Hematopoietic multipotent progenitor cell (in vitro differentiated cells): ENCODE results near the gene DOCK3. TPM values are rescaled to one million over a fixed set of nuclear protein-coding genes. Genes with fewer than 3 reads are reported as not detected.
A peak's percentile ranks its signal among the peaks of the same experiment; 100 is the strongest.
"Not testable (repeated sequence)": the region's sequence is repeated elsewhere in the genome, so short reads cannot be mapped to it uniquely, and the experiment has no call there.

Experiments used
- DNase-seq, 3 donors: peaks; one replicate each; pipeline ENCODE4 v3.0.0-alpha.2; 2011 to 2015; ENCODE audit warnings: low read depth in 2 of 3, low spot score in 2 of 3
- total RNA-seq: library from RNA; depleted of rRNA; stranded (reverse); fragments of >200 nt; gene quantifications from one replicate; pipeline ENCODE4 v1.2.3, GENCODE V29; 2012

Gene DOCK3
- total RNA-seq, 1 donor = 1.3 TPM

GRCh38 chr3:51340989-51341636 lies 666.4 kb downstream of the DOCK3 start:
- no peak for DNase-seq

GRCh38 chr3:51343918-51344687 lies 669.4 kb downstream of the DOCK3 start:
- DNase-seq = no peak

DNA sequence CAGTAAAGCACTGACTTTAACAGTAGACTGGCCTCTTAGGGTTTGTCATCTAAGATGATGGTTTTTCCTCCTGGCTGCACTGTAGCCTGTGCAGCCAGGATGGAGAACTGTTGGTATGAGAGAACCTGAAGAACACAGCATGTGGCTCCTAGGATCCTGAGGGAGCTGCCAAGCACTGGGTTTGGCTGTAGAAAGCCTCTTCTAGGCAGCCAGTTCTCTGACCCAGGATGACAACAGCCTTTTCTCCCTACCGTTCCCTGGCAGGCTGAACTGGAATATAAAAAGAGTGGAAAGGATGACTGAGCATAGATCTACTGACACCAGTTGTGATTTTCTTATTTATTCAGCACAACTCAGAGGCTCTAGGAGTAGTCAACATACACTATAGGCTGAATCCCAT lies 676.0 kb downstream of the DOCK3 start:
- DNase-seq = no peak

- no peak for DNase-seq
These were observed 678.4 kb downstream of the DOCK3 start for GRCh38 chr3:51353131-51353530.

DNA sequence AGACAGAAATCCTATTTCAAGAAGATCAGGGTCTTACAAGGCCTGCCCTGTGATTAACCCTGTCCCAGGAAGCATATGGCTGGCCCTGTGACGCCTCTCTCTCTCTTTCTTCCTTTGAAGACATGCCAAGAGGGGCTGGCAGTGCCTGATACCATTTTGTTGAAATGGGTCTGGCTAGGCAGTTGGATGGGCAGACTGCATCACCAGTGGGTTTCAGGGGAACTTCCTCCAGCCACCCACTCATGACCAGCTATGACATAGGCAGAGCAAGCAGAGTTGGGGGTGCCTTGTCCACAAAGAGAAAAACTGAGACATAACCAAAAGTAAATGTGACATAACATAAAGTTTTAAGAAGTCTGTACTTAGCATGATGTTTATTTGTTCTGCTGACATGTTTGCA lies 679.0 kb downstream of the DOCK3 start:
- peak in 2 of 3 donors; percentile 43 to 84 for DNase-seq

DNA sequence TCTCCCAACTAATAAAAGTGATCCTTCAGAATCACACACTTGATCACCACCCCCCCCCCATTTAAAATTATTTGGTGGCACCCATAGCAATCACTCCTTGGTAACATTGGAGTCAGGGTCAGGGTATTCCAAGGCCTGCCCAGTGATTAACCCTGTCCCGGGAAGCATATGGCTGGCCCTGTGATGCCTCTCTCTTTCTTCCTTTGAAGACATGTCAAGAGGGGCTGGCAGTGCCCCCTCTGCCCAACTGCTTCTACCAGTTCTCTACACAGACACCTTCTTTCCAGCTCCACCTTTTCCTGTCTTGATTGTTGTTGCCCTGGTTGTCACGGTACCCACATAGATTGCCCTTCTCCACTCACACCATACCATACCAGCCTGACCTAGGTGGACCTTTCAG lies 679.4 kb downstream of the DOCK3 start:
- DNase-seq = peak in 1 of 3 donors; percentile 18

DNA sequence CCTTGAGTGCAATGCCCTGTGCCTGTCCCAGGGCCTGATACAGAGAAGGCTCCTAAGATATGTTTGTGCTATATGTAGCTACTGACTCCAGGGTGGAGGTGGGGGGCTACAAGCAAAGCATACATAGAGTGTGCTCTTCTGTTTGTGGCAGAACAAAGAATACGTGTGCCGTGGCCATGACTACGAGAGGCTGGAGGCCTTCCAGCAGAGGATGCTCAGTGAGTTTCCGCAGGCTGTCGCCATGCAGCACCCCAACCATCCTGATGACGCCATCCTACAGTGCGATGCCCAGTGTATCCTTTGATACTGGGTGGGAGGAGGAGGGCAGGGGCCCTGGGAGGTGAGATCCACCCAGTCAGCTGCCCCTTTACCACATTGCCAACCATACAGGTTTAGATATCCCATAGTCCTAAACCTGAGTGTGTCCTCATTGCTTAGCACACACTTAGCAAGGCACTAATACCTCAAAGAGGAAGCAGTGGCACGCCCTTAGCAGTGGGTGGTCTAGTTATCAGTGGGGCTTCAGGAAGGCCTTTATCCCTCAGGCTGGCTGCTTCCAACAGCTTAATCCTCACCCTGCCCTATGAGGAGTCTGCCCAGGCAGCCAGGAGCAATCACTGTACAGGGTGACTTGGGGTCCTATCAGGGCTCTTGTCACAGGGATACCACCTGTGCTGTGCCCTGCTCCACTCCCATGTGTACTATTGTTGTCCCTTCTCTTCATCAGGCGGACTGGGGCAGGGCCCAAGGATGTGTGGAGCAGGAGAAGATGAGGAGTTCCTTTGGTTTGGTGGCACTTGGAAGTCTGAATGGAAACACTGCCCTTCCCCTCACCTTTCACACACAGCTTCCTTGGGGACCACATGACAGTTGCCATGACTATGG lies 680.2 kb downstream of the DOCK3 start:
- DNase-seq = no peak

- no peak for DNase-seq
These were observed 681.3 kb downstream of the DOCK3 start for GRCh38 chr3:51355891-51356578.

GRCh38 chr3:51357856-51358255 lies 683.1 kb downstream of the DOCK3 start:
- DNase-seq = no peak

DNA sequence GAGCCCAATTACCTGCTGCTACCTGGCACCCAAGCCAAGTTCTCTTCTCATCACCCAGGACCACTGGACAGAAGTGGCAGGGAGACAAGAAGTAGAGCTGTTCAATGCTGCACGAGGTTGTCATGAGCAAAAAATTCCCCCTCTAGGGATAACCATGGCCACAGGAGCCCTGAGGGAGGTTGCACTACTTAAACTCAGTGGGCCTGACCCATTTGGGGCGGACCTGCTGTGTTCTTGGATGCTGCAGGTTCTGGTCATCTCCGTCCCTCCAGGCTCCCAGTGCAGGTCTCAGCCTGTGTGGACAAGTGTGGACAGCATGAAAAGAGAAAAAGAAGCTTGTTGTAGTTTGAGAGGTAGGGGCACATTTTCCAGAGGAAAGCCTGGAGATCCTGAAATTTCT lies 684.3 kb downstream of the DOCK3 start:
- no peak for DNase-seq

- no peak for DNase-seq
These were observed 686.1 kb downstream of the DOCK3 start for GRCh38 chr3:51360806-51361205.

- no peak for DNase-seq
These were observed 687.0 kb downstream of the DOCK3 start for GRCh38 chr3:51361746-51362145.

GRCh38 chr3:51362476-51362875 lies 687.7 kb downstream of the DOCK3 start:
- no peak for DNase-seq

DNA sequence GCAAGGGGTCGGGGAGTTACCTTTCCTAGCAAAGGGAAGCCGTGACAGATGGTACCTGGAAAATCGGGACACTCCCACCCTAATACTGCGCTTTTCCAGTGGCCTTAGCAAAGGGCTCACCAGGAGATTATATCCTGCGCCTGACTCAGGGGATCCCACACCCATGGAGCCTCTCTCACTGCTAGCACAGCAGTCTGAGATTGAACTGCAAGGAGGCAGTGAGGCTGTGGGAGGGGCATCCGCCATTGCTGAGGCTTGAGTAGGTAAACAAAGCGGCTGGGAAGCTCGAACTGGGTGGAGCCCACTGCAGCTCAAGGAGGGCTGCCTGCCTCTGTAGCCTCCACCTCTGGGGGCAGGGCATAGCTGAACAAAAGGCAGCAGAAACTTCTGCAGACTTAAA lies 693.5 kb downstream of the DOCK3 start:
- not testable (repeated sequence) for DNase-seq

GRCh38 chr3:51371943-51372557 lies 697.3 kb downstream of the DOCK3 start:
- DNase-seq = peak in 2 of 3 donors; percentile 61 to 87

DNA sequence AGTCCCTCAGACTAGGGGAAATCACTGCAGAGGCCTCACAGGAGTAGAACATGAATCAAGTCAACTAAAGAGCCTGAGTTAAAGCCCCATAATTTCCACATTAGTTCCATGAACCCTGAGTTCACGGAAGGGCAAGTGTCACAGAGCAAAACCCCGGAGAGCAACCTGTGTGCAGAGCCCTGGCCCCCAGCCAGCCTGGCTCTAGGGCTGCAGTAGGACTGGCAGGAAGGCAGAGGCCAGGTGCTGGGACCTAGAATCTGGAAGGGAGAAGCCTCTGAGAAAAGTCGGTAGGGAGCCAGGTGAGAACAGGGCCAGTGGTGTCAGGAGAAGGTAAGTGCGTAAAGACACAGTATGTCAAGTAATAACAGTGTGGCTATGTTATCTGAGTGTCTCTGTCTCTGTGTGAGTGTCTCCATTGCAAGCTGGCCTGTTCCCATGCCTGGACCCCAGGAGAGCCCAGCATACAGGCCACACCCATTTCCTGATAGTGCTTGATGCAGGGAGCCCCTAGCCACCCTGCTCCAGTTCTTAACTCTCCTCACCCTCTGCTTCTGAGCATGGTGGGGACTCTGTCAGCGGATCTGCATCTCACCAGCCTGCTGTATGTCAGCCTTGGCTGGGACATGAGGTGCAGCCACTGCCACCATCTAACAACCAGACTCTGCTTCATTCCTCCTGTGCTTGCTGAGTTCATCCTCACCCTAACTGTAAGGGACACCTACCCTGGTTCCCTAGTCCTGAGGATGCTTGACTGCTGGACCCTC lies 699.1 kb downstream of the DOCK3 start:
- no peak for DNase-seq

GRCh38 chr3:51374456-51374855 lies 699.7 kb downstream of the DOCK3 start:
- DNase-seq = no peak

GRCh38 chr3:51375136-51375535 lies 700.4 kb downstream of the DOCK3 start:
- DNase-seq = no peak

DNA sequence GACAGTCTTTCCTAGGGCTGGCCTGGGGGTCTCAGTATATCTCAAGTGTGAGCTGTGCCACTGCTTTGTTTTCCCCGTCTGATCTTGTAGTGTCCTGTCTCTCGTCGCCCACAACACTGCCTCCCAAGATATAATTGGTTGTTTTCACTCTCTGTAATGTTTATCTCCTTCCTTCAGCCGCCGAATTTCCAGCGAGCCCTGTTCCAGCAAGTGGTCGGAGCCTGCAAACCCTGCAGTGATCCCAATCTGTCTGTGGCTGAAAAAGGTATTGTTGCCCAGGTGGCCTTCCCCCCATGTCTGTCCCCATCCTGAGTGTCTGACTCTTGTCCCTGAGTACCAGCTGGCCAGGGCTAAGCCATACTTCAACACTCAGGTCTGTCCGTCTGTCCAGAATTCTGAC lies 700.8 kb downstream of the DOCK3 start:
- no peak for DNase-seq

- no peak for DNase-seq
These were observed 703.3 kb downstream of the DOCK3 start for GRCh38 chr3:51378065-51378464.
